ENCODE results near the gene CNDP1.

- TF ChIP-seq, protein P1, sequence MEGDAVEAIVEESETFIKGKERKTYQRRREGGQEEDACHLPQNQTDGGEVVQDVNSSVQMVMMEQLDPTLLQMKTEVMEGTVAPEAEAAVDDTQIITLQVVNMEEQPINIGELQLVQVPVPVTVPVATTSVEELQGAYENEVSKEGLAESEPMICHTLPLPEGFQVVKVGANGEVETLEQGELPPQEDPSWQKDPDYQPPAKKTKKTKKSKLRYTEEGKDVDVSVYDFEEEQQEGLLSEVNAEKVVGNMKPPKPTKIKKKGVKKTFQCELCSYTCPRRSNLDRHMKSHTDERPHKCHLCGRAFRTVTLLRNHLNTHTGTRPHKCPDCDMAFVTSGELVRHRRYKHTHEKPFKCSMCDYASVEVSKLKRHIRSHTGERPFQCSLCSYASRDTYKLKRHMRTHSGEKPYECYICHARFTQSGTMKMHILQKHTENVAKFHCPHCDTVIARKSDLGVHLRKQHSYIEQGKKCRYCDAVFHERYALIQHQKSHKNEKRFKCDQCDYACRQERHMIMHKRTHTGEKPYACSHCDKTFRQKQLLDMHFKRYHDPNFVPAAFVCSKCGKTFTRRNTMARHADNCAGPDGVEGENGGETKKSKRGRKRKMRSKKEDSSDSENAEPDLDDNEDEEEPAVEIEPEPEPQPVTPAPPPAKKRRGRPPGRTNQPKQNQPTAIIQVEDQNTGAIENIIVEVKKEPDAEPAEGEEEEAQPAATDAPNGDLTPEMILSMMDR (conservative IDR thresholded peaks at IDR 0.05 in 1 of 2, IDR thresholded peaks at IDR 0.05 in 1 of 2; ENCODE audit: extremely low read depth in 1 of 2, insufficient read depth in 1 of 2, low read depth in 1 of 2, low read length in 2 of 2): no peak
- no peak for TF ChIP-seq EZH2 (IDR thresholded peaks at IDR 0.05; ENCODE audit: borderline replicate concordance, low read length)
Measured at GRCh38 chr18:74539289-74539688, 5.0 kb downstream of the CNDP1 start.
